ENCODE measurements around the gene KLK6.
"Not testable (repeated sequence)": the region's sequence is repeated elsewhere in the genome, so short reads cannot be mapped to it uniquely, and the experiment has no call there.

Gene KLK6

DNA sequence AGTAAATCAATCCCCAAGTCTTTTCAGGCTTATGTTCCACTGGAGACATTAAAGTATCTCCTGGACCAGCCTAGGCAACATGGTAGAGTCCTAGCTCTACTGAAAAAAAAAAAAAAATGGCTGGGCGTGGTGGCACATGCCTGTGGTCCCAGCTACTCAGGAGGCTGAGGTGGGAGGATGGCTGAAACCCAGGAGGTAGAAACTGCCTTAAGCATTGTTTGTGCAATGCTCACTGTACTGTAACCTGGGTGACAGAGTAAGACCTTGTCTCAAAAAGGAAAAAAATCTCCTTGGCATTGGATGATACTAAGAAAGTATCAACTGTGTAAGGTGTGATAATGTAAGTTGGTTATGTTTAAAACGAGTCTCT lies 23.3 kb upstream of the KLK6 start:
- no peak for DNase-seq (ENCODE audit: low spot score)

DNA sequence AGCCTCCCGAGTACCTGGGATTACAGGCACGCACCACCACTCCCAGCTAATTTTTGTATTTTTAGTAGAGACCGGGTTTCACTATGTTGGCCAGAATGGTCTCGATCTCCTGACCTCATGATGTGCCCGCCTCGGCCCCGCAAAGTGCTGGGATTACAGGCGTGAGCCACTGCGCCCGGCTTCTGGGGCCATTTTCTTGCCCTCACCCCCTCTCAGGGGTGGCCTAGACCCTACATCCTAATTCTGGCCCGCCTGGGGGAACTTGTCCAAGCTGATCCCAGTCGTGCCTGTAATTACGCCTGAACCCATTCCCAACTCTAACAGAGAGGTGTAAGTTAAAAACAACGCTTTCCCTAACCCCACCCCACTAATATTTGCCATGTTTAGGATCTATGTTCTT lies 15.0 kb upstream of the KLK6 start:
- DNase-seq (ENCODE audit: low spot score) = not testable (repeated sequence)

DNA sequence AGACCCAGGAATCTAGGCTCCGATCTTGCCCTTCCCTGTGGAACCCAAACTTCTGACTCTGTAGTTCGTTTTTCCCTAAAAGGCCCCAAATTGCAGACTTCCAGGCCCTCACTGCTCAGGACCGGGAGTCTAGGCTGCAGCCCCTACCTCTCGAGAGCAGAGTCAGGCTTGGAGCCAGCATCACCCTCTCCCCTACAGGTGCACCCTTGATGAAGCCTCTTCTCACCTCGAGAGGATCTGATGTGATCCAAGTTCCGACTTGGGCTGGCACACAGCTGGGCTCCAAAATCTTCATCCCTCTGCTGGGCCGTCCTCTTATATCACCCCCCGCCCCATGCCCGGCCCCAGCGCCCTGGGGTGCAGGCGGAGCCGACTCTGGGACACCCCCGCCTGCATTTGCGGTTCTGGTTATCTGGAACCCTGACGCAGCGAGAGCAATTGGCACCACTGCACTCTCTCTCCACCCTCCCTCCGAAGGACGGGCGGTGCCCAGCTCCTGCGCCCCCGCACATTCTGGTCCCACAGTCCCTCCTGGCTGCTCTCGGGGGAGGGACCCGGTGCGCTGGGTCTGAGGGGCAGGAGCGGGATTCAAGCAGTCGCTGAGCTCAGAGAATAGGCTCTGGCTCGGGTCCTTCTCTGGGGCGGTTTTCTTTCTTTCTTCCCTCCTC lies 14.4 kb upstream of the KLK6 start, which contains the start of gene KLK7:
KLK7 (minus strand) TSS at position 293 of the 668 bp plus-strand sequence. CDS start 1,518 bp downstream, outside the sequence.
- DNase-seq (ENCODE audit: low spot score) = no peak

DNA sequence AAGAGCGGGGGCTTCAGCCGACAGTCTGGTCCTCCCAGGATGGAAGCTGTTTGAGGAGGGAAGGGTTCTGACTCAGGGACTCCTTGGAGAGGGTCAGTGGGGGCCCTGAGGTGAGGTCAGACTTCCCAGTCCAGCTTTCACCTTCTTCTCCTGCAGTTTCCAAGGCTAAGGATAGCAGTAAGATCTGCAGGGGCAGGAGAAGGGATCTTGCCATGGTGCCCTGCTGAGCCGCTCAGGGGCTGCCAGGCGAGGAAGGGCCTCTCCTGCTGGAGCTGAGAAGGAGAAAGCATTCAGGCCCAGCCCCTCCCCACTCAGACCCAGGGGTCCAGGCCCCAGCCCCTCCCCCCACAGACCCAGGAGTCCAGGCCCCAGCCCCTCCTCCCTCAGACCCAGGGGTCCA lies 12.8 kb upstream of the KLK6 start:
- DNase-seq (ENCODE audit: low spot score) = no peak

DNA sequence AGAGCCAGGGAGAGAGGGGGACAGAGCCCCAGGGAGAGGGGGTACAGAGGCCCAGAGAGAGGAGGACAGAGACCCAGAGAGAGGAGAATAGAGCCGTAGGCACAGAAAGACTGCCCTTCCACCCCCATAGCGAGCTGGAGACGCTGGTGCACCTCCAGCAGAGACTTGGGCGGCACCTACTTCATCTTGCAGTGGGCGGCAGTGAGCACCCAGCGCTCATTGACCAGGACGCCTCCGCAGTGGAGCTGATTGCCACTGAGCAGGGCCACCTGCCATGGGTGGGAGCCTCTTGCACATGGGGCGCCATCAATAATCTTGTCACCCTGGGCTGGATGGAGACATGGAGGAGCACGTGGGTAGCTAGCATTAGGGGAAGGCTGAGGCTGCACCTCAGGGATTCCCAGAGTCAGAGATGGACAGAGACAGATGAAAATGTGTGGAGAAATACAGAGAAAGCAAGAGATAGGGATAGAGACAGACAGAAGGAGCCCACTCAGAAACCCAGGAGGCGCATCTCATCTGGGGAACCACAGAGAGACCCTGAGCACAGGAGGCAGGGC lies 12.3 kb upstream of the KLK6 start:
- no peak for DNase-seq (ENCODE audit: low spot score)

DNA sequence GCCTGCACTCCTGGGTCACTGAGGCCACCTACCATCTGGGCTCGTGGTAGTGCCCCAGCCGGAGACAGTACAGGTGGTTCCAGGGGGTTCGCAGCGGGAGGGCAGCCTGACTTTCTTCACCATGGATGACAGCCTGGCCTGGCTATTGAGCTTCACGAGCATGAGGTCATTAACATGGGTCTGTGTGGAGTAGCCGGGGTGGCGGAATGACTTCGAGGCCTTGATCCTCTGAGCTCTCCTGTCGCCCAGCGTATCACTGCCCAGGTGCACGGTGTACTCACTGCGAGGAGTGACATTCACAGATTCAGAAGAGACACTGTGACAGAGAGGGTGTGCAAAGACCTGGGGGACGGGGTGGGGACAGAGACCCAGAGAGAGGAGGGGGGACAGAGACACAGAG lies 10.8 kb upstream of the KLK6 start:
- no peak for DNase-seq (ENCODE audit: low spot score)

DNA sequence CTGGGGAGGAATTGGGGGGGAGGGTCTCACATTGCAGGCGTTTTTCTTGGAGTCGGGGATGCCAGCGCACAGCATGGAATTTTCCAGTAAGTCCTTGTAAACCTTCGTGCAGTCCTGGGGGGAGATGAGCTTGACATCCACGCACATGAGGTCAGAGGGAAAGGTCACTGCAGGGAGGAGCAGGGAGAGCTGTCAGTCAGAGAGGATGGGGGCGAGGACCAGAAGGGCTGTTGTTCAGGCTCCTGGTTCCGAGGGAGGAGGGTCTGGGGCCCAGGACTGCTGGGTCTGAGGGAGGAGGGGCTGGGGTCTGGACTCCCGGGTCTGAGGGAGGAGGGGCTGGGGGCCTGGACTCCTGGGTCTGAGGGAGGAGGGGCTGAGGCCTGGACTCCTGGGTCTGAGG lies 10.4 kb upstream of the KLK6 start:
- DNase-seq (ENCODE audit: low spot score) = no peak

DNA sequence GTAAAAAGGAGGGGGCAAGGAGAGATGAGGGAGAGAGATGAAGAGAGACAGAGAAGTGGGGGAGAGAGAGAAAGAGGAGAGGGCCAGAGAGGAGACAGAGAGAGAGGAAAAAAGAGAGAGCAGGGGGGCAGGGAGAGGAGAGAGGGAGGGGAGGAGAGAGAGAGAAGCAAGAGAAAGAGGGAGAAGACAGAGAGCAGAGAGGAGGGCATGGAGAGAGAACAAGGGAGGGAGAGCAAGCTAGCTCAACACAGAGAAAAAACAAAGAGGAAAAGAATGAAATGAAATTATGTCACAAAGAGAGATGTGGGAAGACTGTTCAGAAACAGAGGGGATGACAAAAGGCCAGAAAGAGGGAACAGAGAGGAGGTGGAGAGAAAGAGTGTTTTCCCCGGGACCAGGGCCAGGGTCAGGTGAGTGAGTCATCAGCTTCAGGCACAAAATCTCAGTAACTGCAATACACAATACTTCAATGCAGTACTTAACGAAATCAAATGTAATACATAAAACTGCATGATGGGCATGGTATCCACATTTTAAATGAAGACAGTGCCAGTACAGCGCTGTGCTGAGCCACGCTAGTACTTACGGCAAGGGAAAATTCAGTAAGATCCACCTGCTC lies 9.5 kb upstream of the KLK6 start:
- no peak for DNase-seq (ENCODE audit: low spot score)

DNA sequence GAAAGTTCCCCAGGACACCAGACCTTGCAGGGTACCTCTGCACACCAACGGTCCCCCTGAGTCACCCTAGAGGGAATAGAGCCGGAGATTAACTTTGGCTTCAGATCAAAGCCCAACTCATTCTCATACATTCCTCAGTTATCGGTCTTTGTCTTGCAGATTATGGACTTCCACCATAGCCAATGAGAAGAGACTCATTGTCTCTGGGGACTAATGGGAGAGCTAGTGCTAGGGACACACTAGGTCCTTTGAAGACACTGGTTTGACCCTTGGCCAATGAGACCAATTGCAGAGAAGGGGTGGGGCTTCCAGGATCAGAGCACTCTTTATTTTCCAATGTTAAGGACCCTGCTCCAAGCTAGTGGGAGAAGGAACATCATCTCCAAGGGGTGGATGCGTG lies 8.2 kb upstream of the KLK6 start:
- no peak for DNase-seq (ENCODE audit: low spot score)

DNA sequence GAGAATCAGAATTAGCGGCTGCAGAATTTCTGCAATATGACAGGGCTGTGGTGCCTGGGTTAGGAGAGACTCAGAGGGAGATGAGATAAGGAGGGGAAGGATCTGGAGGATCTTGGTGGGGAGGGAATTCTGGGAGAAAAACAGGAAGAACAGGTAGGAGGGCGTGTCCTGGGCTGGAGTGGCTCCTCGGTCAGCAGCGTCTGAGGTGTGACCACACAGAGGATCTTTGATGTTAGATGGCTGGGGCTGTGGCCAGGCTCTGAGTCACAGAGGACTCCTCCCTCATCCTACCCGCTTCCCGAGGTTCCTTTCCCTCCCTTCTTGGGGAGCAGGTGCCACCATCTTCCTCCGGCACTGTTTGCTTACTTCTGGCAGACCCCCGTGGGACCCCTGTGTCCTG lies 6.4 kb upstream of the KLK6 start:
- DNase-seq (ENCODE audit: low spot score) = no peak

DNA sequence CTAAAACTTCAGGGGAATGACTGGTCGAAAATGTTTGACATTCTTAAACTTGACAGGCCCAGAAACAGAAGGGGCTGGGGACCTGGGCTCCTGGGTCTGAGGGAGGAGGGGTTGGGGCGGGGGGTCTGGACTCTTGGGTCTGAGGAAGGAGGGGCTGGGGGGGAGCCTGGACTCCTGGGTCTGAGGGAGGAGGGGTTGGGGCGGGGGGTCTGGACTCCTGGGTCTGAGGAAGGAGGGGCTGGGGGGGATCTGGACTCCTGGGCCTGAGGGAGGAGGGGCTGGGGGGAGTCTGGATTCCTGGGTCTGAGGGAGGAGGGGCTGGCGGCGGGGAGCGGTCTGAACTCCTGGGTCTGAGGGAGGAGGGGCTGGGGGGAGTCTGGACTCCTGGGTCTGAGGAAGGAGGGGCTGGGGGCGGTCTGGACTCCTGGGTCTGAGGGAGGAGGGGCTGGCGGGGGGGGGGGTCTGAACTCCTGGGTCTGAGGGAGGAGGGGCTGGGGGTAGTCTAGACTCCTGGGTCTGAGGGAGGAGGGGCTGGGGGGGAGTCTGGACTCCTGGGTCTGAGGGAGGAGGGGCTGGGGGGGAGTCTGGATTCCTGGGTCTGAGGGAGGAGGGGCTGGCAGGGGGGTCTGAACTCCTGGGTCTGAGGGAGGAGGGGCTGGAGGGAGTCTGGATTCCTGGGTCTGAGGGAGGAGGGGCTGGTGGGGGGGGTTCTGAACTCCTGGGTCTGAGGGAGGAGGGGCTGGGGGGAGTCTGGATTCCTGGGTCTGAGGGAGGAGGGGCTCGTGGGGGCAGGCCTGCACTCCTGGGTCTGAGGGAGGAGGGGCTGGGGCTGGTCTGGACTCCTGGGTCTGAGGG lies 5.5 kb upstream of the KLK6 start:
- DNase-seq (ENCODE audit: low spot score) = no peak

DNA sequence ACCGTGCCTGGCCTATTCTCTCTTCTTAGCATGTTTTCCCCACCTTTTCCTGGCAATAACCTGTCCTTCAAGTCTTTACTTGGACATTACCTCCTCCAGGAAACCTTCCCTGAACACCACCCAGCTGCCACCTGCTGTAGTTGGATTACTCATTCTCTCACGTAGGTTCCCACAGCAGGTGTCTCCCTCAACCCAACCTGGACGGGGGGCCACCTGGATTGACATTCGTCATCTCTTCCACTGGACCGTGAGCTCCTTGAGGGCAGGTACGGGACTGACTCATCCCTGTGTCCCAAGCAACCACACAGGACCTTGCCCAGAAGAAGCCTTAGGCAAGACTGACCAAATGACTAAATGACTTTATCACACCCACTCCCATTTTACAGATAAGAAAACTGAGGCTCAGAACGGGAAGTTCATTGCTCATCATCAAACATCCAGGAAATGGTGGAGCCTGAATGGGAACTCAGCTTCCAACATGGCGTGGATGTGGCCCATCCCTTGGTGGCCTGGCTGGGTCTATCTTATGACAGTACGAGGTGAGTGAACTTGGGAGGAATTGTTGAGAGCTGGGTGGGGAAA lies 3.5 kb upstream of the KLK6 start:
- no peak for DNase-seq (ENCODE audit: low spot score)

DNA sequence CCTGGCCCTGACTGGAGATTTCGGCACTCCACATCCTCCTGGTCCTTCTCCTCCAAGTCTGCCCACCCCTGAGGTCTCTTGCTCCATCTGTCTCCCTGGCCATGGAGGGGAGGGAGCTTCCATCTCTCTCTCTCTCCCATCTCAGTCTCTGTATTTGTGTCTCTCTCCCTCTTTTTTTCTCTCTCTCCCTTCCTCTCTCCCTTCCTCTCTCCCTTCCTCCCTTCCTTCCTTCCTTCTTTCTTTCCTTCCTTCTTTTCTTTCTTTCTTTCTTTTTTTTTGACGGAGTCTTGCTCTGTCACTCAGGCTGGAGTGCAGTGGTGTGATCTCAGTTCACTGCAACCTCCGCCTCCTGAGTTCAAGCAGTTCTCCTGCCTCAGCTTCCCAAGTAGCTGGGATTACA lies 419 bp upstream of the KLK6 start:
- DNase-seq (ENCODE audit: low spot score) = not testable (repeated sequence)

DNA sequence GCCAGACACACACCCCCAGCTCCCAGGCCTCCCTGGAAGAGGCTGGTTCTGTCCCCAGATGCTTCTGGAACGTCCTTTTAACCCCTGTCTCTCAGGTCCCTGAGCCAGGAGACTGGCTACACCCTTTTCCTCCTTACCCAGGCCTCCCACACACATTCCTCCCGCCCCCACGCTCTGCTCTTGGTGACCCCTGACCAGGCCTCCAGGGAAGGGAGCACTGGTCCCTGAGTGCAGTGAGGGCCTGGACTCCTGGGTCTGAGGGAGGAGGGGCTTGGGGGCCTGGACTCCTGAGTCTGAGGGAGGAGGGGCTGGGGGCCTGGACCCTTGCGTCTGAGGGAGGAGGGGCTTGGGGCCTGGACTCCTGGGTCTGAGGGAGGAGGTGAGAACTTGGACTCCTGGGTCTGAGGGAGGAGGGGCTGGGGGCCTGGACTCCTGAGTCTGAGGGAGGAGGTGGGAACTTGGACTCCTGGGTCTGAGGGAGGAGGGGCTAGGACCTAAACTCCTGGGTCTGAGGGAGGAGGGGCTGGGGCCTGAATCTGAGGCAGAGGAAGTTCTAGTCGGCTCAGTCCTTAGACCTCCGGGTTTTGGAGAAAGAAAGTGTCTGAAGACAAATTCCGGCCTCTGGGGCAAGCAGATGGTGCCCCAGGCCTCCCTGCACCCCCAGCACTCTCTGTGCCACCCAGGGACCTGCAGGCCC lies 527 bp downstream of the KLK6 start:
- DNase-seq (ENCODE audit: low spot score) = no peak

DNA sequence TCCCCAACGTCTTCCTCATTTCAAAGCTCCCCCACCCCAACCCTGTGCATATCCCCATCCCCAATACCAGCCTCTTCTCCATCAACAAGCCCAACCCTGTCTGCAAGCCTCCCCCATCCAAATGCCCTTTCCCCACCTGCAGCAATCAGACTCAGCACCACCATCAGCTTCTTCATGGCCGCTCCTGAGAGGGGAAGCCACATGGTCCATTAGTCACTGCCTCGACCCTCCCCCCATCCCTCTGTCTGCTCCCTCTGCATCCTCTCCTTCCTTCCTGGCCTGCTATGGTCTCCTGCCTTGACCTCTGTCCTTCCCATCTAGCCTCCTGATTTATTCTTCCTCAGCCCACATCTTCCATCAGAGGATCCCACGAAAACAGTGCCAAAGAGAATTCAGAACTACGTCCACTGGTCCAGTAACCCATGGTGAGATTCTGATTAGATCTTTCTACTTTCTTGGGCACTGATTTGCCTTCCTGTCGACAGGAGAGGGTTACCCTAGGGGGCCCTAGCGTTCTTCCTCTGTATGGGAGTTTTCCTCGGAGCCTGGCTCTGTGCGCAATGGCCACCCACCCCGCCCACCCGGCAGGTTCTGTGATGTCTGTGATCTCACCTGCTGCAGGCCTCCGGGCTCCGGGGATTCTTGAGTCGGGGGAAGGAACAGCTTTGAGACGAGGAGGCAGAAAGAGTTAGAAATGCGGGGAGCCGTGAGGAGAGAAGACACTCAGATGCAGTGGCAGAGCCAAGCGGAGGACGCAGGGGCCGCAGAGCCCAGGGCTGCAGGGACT lies 1.3 kb downstream of the KLK6 start:
- DNase-seq (ENCODE audit: low spot score) = no peak

DNA sequence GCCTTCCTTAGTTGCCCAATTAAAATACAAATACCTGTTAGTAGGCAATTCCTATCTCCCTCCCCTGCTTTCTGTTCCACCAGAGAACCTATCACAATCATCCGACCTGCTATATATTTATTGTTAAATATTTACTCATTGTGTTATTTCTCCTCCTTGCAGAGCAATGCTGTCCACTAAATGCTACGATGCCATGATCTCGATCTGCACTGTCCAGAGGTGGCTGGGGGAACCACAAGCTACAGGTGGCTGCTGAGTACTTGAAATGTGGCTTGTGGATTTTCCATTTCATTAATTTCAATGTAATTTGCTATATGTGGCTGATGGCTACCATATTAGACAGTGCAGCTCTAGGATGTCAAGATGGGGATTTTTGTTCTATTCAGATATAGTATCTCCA lies 5.1 kb downstream of the KLK6 start:
- DNase-seq (ENCODE audit: low spot score) = no peak

DNA sequence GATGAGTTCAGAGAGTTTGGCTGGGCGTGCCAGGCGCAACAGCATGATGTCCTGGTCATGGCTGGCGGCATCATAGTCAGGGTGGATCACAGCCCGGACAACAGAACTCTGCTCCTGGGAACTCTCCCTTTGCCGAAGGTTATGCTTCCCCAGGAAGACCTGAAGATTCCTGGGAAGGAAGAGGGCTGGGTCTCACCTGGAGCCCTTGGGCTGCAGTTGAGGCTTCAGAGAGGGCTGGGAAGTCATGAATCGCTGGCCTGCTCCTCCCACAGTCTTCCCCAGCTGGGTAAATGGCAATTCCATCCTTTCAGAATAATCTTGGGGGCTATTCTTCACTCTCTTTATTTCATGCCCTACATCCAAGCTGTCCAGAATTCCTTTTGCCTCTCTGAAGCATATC lies 6.0 kb downstream of the KLK6 start:
- DNase-seq (ENCODE audit: low spot score) = no peak

DNA sequence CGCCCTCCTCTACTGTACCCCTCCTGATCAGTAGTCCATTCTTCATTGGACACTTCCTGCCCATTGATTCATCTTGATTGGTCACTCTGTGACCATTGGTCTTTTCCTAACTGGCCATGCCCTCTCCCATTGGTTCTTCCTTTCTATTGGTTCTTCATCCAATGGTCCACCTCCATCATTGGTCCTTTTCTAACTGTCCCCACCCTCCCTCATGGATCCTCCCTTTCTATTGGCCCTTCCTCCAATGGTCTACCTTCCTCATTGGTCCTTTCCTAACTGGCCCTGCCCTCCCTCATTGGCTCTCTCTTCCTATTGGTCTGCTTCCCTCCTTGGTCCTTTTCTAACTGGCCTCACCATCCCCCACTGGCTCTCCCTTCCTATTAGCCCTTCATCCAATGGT lies 7.1 kb downstream of the KLK6 start:
- DNase-seq (ENCODE audit: low spot score) = no peak

DNA sequence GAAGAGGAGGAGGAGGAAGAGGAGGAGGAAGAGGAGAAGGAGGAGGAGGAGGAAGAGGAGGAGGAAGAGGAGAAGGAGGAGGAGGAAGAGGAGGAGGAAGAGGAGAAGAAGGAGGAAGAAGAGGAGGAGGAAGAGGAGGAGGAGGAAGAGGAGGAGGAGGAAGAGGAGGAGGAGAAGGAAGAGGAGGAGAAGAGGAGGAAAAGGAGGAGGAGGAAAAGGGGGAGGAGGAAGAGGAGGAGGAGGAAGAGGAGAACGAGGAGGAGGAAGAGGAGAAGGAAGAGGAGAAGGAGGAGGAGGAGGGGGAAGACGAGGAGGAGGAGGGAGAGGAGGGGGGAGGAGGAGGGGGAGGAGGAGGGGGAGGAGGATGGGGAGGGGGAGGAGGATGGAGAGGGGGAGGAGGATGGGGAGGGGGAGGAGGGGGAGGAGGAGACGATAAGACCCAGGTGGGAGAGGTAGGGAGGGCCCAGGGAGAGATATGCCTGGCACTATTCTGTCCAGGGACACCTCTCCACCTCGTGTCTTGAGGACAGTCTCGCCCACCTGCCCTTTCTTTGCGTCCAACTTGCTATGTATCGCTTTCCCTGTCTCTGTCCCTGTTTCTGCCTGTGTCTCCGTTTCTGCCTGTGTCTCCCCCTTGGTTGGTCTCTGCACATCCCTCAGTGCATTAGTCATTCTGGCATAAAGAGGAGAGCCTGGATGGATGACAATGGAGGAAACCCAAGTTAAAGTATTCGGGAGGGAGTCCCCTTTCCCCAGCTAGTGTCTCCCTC lies 9.5 kb downstream of the KLK6 start:
- DNase-seq (ENCODE audit: low spot score) = no peak

DNA sequence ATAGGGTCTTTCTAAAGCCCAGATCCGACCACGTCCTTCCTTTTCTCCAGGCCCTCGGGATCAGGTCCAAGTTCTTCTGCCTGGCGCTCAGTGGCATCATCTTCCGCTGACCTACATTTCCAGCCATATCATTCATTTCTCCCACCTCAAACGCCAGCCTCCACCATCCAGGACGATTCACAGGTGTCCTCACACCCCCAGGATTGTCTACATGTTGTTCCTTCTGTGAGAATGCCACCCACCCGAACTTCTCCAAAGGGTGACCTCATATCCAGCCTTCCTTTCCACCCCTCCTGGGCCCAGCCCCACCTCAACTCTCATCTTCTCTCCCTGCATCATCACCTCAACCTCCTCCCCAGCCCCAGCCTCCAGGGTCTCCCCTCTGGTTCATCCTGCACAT lies 11.8 kb downstream of the KLK6 start:
- DNase-seq (ENCODE audit: low spot score) = no peak

Data from AG08396 (cell line).